ENCODE measurements around the gene RPUSD1. TPM values are rescaled to one million over a fixed set of nuclear protein-coding genes. Genes with fewer than 3 reads are reported as not detected.

The RPUSD1 gene
- total RNA-seq, 1 experiment from 2014 or later, result 53.3 TPM

GRCh38 chr16:833411-833810 lies 45.2 kb upstream of the RPUSD1 start:
- H3K36me3 ChIP-seq (ENCODE audit: low read depth), result no peaks in the 10 kb centered on the region
- intact Hi-C loops (cut with micrococcal nuclease; ENCODE audit: unreplicated experiment), result no loop called here
- no peak overlapping the region for H2AFZ ChIP-seq
- no peaks in the 10 kb centered on the region for H3F3A ChIP-seq (ENCODE audit: insufficient read depth, low read depth)
- no peaks in the 10 kb centered on the region for H3K9me2 ChIP-seq (ENCODE audit: insufficient read depth)
- no peak overlapping the region for H3K4me2 ChIP-seq
- no peak overlapping the region for H3K27ac ChIP-seq
- H4K20me1 ChIP-seq (ENCODE audit: insufficient read depth), result no peaks in the 10 kb centered on the region
- CTCF ChIA-PET, result interaction anchor here (0.6 kb wide), 1 partner anchor 130 kb away, joined by 3 read pairs; no protein-coding TSS in a partner anchor
- H3K4me1 ChIP-seq (replicated peaks; ENCODE audit: insufficient read depth), result no peaks in the 10 kb centered on the region
- no peak for TF ChIP-seq EZH2 (IDR thresholded peaks at IDR 0.05; ENCODE audit: low read depth)
- TF ChIP-seq CTCF (conservative IDR thresholded peaks at IDR 0.05), result no peak
- no TSS peak for BruUV-seq (replicated peaks)
- peaks cover 5% of the 10 kb centered on the region; the same call in 1 of the 2 replicates for H3K9me3 ChIP-seq (ENCODE audit: insufficient read depth, low read depth)
- POLR2A ChIA-PET (ENCODE audit: unreplicated experiment), result no interaction called here
- peaks cover 84% of the 10 kb centered on the region for H3K27me3 ChIP-seq (ENCODE audit: insufficient read depth, low read depth)
- no peaks in the 10 kb centered on the region for H3K79me2 ChIP-seq (ENCODE audit: low read depth)
- no peak overlapping the region for H3K4me3 ChIP-seq
- no peak for DNase-seq

GRCh38 chr16:832652-833336 lies 44.6 kb upstream of the RPUSD1 start:
- TF ChIP-seq CTCF (conservative IDR thresholded peaks at IDR 0.05), result no peak
- ChIA-PET POLR2A (ENCODE audit: unreplicated experiment) (no interaction called here), CTCF (interaction anchor here (0.6 kb wide), 1 partner anchor 131 kb away, joined by 3 read pairs; no protein-coding TSS in a partner anchor)
- Histone ChIP-seq H3K36me3 (ENCODE audit: low read depth) (no peaks in the 10 kb centered on the region), H3K9me3 (ENCODE audit: insufficient read depth, low read depth) (peaks cover 5% of the 10 kb centered on the region; the same call in 1 of the 2 replicates), H2AFZ (no peak overlapping the region), H3K4me1 (replicated peaks; ENCODE audit: insufficient read depth) (no peaks in the 10 kb centered on the region), H3F3A (ENCODE audit: insufficient read depth, low read depth) (no peaks in the 10 kb centered on the region), H4K20me1 (ENCODE audit: insufficient read depth) (no peaks in the 10 kb centered on the region), H3K79me2 (ENCODE audit: low read depth) (no peaks in the 10 kb centered on the region), H3K9me2 (ENCODE audit: insufficient read depth) (no peaks in the 10 kb centered on the region), H3K4me3 (no peak overlapping the region), H3K27ac (no peak overlapping the region), H3K4me2 (no peak overlapping the region), H3K27me3 (ENCODE audit: insufficient read depth, low read depth) (peaks cover 85% of the 10 kb centered on the region)
- BruUV-seq (replicated peaks), result no TSS peak
- intact Hi-C loops (cut with micrococcal nuclease; ENCODE audit: unreplicated experiment), result no loop called here
- DNase-seq, result no peak

- intact Hi-C loops (cut with micrococcal nuclease; ENCODE audit: unreplicated experiment), result no loop called here
- no peak for TF ChIP-seq CTCF (conservative IDR thresholded peaks at IDR 0.05)
- no peak for TF ChIP-seq EZH2 (IDR thresholded peaks at IDR 0.05; ENCODE audit: low read depth)
- CTCF ChIA-PET, result no interaction called here
These were observed 43.6 kb upstream of the RPUSD1 start for GRCh38 chr16:831571-832413.

More at GRCh38 chr16:831571-832413, 43.6 kb upstream of the RPUSD1 start:
- no TSS peak for BruUV-seq (replicated peaks)
- no peaks in the 10 kb centered on the region for H3K4me1 ChIP-seq (replicated peaks; ENCODE audit: insufficient read depth)
- H3K27me3 ChIP-seq (ENCODE audit: insufficient read depth, low read depth), result peaks cover 91% of the 10 kb centered on the region
- H3K36me3 ChIP-seq (ENCODE audit: low read depth), result no peaks in the 10 kb centered on the region
- H3K27ac ChIP-seq, result no peak overlapping the region
- no peaks in the 10 kb centered on the region for H3F3A ChIP-seq (ENCODE audit: insufficient read depth, low read depth)
- H3K4me3 ChIP-seq, result no peak overlapping the region
- H3K4me2 ChIP-seq, result no peak overlapping the region
- H3K9me3 ChIP-seq (ENCODE audit: insufficient read depth, low read depth), result peaks cover 5% of the 10 kb centered on the region; the same call in 1 of the 2 replicates
- DNase-seq, result no peak
- POLR2A ChIA-PET (ENCODE audit: unreplicated experiment), result no interaction called here
- H3K9me2 ChIP-seq (ENCODE audit: insufficient read depth), result no peaks in the 10 kb centered on the region
- H3K79me2 ChIP-seq (ENCODE audit: low read depth), result no peaks in the 10 kb centered on the region
- no peak overlapping the region for H2AFZ ChIP-seq
- H4K20me1 ChIP-seq (ENCODE audit: insufficient read depth), result no peaks in the 10 kb centered on the region

All from PC-9 (cell line).